ENCODE data around the gene DCAF8.
"Not testable (repeated sequence)": the region's sequence is repeated elsewhere in the genome, so short reads cannot be mapped to it uniquely, and the experiment has no call there.

Gene DCAF8

DNA sequence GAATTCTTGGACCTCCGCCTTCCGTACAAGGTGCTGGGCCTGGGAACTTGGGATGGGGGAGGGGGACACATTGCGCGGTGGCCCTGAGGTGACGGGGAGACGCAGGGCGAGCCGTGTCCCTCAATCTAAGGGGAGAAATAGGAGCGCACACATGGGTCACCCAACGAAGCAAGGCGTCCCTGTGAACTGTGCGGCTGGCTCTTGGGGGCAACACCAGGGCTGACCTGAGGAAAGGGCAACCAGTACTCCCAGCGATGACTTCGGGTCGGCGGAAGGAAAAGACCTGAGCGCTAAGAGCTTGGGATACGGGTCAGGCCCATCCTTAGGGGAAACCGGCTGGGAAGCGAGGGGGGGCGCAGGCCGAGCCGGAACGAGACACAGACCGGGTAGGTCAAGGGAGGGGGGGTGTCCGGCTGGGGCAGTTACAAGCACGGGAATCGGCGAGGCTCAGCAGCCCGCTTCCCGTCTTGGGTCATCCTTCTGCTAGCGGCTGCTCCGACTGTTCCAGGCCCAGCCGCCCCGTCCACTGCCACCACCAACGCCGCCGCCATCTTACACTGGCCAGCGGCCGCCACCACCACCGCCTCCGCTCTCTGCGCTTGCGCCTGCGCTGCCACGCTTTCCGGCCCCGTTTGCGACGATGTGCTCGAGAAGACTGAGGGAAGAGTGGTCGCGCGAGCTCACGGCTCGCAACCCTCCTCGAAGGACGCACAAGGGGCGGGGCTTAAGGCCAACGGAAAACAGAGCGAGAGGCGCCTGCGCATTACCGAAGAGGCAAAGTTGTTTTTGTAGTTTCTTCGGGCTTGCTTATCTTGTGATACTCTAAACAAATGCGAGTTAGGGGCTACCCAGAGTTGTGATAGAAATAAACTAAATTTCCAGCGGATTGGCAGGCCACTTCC lies at the start of gene DCAF8:
Gene DCAF8 (minus strand): TSS at position 657 of the 902 bp plus-strand sequence. CDS start 18,541 bp downstream, outside the sequence.
- DNase-seq (ENCODE audit: low spot score), result peak; percentile 97

DNA sequence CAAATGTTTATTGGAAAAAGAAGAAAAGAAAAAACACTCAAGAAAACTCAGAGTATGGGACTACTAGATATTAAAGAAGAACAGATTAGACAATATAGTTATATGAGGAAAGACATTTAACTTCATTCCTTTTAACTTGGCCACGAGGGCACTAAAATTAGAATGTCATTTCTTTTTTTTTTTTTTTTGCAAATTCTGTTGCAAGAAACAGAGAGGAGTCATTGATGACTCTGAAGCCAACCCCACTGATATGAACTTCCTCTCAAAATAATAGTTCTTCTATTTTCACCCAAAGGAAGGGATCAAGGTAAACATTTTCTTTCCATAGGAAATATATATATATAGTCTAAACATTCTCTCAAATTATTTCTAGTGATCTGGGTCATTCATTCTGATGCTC lies 47.2 kb upstream of the DCAF8 start:
- DNase-seq (ENCODE audit: low spot score), result no peak

DNA sequence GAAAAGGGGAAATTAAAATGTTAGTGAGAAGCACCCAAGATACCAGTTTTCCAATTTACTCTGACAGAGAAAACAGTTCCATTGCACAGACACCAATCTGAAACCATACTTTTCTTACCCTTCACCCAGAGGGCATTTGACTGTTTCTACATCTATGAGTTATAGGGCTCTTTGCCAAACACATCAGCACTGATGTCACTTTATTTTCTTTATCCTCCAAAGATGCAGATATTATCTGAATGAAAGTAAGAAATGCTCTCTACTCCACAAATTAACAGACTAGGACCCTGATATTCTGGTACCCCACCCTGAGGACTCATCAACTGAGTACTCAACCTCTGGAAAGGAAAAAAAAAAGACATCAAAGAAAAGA lies 46.8 kb upstream of the DCAF8 start:
- no peak for DNase-seq (ENCODE audit: low spot score)

DNA sequence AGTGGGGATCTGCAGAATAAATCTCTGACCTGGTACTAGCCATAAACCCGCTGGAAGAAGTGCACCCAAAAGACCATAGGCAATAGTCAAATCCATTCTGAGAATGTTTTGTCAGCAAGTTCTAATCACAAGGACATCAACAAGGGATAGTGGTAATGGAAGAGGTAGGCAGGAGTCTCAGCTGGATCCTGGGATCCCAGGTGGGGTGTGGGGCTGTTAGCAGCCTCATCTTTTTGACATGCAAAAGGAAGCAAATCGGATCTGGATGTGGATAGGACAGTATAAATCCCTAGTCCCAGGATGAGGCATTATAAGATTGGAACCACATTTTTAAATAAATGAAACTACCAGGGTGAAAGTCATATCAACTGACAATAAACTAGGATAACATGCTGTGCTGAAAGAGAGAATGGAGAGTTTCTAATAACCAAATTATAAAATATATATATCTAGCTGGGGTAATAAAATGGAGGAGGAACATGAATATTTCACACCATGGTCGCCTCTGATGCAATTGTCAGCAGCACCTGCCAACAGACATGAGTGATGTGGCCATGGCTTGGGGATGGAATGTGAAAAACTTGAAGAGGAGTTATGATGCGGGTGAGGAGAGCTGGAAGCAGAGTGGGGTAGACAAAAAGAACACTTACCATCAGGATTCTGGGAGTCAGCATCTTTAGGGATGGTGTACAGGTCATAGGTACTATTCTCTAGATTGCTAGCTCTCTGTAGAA lies 46.3 kb upstream of the DCAF8 start:
- DNase-seq (ENCODE audit: low spot score), result no peak

DNA sequence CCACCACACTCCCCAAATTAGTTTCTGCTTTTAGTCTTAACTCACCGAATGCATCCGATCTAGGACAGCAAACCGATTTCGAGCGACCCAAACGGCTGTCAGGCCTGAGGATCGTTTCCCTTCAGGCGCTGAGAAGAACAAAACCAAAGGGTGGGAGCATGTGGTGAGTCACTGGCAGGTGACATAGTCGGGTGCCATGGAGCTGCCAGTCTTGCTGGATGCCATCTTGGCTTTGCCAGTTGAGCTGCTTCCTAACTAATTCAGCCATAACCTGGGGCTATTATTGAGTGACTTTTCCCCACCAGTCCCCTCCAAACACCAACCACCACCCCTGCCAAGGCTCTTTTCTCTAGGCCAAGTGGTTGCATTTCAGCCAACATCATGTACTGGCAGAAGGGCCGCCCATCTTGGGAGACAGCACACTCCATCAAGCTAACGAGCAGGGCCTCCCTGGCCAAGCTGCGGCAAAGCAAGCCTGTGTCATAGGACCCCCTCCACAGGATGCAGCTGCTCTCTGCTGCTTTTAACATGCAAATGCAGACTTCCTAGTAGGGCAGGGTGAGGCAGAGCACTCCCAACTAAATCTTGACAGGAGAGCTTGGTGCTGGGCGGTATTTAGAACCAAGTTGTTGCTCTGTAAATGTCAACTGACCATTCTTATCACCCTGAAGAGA lies 44.9 kb upstream of the DCAF8 start:
- DNase-seq (ENCODE audit: low spot score), result no peak

DNA sequence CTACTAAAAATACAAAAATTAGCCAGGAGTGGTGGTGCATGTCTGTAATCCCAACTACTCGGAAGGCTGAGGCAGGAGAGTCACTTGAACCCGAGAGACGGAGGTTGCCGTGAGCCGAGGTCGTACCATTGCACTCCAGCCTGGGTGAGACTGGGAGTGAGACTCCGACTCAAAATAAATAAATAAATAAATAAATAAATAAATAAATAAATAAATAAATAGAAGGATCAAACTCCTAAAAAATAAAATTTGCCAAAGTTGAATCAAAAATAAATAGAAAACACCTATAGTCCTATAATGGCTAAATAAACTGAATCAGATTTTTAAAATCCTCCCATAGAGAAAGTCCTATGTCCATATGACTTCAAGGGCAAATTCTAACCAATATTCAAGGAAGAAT lies 37.8 kb upstream of the DCAF8 start:
- no peak for DNase-seq (ENCODE audit: low spot score)

DNA sequence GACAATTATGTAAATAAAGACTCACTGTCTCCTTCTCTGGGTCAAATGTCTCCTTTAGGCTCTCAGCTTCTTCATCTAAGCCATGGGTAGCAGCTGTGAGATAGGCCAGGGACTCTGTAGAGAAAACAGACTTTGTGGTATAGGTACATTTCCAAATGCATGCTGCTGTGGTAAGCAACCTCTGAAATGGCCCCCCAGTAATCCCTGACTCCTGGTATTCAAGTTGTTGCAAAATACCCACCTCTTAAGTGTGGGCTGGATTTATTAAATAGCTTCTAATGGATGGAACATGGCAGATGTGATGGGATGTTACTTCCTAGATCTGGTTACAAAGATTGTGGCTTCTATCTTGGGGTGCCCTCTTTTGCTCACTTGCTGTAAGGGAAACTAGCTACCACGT lies 33.7 kb upstream of the DCAF8 start:
- no peak for DNase-seq (ENCODE audit: low spot score)

DNA sequence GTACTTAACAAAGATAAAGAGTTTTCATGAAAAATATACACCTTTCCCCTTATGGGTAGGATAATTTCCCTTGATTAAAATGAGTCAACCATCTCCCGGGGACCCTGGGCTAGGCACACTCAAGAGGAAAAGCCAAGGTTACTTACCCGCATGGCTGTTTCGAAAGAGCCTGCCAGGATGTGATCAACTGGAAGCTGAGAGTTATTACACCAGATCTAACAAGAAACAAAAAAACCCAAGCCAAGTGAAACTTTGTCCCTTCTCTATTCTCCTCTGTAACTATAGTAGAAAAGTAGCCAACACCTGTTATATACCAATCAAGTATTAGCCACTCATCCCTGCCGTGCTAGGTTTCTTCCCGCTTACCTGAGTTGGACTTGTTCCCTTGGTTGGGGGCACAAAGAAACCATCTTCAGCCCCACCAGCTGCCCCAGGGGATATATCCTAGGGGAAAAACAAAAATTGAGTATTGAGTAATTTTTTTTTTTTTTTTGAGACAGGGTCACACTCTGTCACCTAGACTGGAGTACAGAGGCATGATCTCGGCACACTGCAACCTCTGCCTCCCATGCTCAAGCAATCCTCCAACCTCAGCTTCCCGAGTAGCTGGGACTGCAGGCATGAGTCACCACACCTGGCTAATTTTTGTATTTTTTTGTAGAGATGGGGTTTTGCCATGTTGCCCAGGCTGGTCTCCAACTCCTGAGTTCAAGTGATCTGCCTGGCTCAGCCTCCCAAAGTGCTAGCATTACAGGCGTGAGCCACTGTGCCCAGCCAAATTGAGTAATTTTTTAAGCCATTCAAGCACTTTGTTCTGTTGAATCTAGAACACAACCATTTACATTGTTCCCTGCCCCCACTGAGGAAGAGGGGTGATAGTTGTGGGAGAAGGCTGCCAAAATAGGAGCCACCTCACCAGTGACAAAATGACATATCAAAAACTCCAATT lies 30.9 kb upstream of the DCAF8 start:
- DNase-seq (ENCODE audit: low spot score), result no peak

DNA sequence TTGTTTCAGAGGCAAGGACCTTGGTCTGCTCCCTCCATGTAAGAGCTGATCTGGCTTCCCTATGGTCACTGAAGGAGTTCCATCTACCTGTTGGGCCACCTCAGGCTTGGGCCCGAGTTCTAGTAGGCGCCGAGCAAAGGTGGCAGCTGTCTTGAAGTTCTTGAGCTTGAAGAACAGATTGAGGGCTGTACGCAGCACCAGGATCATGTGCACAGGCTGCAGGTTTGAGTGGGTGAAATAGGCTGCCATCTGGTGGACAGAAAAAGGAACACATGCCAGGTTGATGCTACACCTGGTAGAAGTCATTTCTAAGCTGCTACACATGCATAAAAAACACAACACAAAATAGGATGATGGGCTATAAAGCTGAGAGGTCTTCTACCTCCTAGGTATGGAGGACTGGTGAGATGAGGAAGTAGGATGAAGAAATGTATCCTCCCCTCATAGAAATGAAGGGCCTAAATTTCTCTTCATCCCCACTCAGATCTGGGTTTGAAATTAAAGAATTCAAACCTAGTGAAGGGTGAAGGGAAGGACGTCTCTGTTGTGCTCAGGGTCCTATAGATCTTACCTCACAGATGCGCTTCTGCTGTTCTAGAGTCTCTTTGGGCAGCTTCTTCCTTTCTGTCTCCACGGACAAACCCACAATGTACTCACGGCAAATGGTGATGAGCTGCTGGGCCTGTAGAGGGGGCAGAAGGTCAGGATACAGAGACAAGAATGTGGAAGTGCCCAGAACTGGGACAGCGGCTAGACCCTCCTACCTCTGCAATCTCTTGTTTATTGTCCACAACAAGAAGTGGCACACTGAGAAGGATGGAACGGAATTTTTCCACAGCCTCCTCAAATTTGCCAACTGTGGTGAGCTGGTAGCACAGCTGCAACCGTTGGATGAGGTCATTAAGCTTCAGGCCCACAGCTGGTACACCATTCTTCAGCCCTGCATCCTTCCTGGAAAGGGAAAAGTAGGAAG lies 29.2 kb upstream of the DCAF8 start:
- DNase-seq (ENCODE audit: low spot score), result no peak

DNA sequence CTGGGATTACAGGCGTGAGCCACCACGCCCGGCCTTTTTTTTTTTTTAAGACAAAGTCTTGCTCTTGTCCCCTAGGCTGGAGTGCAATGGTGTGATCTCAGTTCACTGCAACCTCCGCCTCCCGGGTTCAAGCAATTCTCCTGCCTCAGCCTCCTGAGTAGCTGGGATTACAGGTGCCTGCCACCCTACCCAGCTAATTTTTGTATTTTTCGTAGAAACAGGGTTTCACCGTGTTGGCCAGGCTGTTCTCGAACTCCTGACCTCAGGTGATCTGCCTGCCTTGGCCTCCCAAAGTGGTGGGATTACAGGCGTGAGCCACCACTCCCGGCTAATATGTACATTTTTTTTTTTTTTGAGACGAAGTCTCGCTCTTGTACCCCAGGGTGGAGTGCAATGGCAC lies 25.4 kb upstream of the DCAF8 start:
- not testable (repeated sequence) for DNase-seq (ENCODE audit: low spot score)

DNA sequence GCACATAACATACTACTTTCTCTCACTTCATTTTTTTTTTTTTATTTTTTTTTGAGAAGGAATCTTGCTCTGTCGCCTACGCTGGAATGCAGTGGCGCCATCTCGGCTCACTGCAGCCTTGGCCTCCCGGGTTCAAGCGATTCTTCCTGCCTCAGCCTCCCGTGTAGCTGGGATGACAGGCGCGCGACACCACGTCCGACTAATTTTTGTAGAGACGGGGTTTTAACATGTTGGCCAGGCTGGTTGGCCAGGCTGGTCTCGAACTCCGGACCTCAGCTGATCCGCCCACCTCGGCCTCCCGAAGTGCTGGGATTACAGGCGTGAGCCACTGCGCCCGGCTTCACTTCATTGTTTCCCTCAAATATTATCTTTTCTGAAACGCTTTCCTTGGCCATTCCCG lies 23.2 kb upstream of the DCAF8 start:
- DNase-seq (ENCODE audit: low spot score), result no peak

DNA sequence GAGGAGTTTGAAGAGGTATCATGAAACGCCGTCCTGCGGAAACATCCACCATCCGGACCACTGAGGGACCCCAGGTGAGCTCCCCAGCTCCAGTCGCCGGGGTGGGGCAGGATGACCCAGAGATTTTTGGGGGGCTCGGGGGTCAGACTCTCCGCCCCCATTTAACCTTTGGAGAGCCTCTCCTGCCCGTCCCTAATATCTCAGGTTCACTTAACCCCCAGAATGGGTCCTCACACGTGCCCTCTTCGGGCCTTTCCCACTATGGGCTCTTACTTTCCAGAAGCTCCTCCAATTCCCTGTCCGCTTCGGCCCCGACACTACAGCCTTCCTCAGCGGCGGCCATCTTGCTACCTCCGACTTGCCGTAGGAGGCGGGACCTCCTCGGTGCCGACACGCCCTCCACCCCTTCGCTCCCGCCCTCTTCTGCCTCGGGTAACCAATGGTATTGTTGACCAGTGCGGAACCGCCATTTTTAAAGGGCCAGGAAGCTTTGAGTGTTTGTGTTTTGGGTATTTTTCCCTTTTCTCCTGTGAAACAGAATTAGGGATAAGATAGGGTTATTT lies 22.5 kb upstream of the DCAF8 start, which contains the start of gene PEX19:
Gene PEX19 (minus strand): TSS at position 352 of the 563 bp plus-strand sequence. CDS start 9 bp downstream, at position 343.
- peak; percentile 96 for DNase-seq (ENCODE audit: low spot score)

DNA sequence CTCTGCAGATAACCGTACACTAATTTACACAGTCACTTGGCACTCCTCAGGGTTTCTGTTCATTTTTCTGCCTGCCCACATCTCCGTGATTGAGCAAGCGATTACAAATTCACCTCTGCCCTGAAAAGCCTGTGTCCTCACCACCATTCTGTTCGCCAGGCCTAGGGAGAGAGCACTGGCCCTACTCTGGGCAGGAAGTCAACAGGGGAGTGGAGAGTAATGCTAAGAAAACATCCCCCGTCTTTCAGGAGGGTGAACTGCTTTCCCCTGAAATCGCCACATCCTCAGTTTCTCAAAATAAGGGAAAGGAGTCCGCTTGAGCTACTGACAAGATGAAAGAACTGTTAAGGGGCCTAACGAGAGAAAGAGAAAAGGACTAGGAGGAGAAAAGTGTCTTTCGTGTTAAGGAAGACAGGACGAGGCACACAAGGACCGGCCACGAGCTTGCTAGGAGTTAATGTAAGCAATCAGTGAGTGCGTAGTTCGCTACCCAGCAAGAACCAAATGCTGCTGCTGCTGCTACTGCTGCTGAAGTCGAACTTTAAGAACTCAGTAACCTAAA lies 22.0 kb upstream of the DCAF8 start:
- DNase-seq (ENCODE audit: low spot score), result peak; percentile 68

DNA sequence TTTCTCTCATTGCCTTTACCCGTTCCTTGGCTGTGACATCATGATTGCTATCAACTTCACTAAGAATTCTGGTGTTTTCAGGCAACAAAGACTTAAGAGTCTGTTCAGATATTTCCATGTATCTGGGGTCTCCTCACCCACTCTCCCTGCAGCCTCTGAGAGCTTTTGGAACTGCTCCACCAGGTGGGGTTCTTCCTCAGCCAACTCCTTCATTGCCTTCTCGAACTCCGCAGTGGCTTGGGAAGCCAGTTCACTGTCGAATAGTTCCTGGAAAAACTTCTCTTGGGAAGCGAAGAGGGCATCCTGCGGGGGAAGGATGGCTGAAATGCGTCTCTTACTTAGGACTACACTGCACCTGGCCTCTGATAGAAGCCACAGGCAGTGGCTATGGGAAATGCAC lies 20.5 kb upstream of the DCAF8 start:
- no peak for DNase-seq (ENCODE audit: low spot score)

DNA sequence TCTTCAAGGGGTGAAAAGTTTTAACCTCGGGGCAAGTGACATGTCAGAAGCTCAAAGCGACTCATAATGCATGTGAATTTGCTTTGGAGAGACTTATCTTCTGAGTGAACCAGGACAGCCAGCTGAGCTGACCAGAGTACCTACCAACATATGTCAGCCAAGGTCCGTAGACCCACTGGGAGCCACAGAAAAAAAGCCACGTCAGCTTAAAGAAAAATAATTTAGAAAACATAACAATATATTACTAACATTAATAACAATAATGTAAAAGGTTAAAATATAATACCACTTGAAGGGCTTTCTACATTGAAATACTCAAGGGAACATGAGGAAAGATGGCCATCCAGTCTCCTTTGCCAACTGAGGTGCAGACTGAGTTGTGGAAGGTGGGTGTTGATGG lies 15.6 kb upstream of the DCAF8 start:
- no peak for DNase-seq (ENCODE audit: low spot score)

DNA sequence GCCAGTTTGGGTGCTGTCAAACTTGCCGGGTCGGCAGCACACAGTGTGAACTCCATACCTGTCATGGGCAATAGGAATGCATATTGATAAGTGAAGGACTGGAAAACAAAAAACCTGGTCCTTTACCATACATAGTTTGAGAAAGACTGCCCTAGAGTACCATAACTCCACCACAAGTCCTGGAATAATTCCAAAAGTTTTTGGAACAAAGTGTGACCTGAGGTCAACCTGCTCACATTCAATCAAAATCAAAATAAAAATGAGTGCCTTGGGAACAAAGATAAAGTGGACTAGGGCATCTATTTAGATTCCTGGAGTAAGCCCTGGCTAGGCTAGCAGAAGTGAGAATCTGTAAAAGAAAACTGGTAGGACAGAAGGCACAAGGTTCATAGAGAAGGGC lies 15.0 kb upstream of the DCAF8 start:
- DNase-seq (ENCODE audit: low spot score), result no peak

DNA sequence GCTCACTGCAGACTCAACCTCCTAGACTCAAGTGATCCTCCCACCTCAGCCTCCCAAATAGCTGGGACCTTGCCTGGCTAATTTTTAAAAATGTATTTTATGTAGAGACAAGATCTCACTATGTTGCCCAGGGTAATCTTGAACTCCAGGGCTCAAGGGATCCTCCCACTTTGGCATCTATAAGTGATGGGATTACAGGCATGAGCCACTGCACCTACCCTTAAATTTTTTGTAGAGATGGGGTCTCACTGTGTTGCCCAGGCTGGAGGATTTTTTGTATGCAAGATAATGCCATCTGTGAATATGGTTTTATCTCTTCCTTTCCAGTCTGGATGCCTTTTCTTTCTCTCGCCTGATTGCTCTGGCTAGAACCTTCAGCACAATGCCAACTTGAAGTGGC lies 8.7 kb upstream of the DCAF8 start:
- DNase-seq (ENCODE audit: low spot score), result no peak

DNA sequence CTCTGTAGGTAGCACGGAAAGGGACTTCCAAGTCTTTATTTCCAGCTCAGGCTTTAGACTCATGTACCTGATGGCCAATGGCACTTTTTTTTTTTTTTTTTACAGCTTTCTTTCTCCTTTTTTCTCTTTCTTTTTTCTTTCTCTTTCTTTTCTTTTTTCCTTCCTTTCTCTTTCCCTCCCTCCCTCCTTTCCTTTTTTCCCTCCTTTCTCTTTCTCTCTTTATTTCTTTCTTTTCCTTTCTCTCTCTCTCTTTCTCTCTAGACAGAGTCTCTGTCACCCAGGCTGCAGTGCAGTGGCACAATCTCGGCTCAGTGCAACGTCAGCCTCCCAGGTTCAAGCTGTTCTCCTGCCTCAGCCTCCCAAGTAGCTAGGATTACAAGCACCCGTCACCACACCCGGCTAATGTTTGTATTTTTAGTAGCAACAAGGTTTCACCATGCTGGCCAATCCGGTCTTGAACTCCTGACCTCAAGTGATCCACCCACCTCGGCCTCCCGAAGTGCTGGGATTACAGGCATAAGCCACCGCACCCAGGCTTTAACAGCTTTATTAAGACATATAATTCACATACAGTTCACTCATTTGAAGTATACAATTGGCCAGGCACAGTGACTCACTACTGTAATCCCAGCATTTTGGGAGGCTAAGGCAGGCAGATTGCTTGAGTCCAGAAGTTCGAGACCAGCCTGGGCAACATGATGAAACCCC lies 5.1 kb upstream of the DCAF8 start:
- DNase-seq (ENCODE audit: low spot score), result no peak

DNA sequence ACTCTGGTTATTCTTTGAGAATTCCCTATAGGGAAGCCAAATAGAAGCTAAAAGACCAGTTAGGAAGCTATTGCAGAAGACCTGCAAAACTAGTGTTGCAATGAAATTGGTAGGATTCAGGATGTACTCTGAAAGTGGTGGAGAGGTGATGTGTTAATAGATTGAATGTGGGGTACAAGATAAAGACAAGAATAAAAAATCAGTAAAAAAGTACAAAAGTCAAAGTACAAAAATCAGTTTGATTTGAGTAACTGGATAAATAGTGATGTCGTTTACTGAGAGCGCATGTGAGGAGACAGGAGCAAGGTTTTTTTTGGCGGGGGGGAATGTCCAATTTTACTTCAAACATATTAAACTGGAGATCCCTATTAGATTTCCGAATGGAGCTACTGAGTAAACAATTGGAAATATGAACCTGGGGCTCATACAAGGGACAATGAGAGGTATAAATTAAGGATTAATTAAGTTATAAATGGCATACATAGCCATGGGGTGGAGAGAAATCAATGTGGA lies 2.5 kb upstream of the DCAF8 start:
- no peak for DNase-seq (ENCODE audit: low spot score)
